HEK293 (cell line): Measurements from ENCODE around the gene PHLDB1.
A peak's percentile ranks its signal among the peaks of the same experiment; 100 is the strongest.

Source experiments
- BCL11B ChIP-seq: fragments of 450-650 bp; formaldehyde crosslinking; IDR thresholded peaks from 2 replicates; pipeline ENCODE4 v1.5.1; 2016; ENCODE audit warnings: low read depth, missing biosample characterization, missing genetic modification characterization
- EGR2 ChIP-seq: fragments of 450-650 bp; formaldehyde crosslinking; IDR thresholded peaks from 2 replicates; pipeline ENCODE4 v1.5.1; 2016; ENCODE audit warnings: low read depth, missing biosample characterization, missing genetic modification characterization
- GLIS2 ChIP-seq: fragments of 450-650 bp; formaldehyde crosslinking; IDR thresholded peaks from 2 replicates; pipeline ENCODE4 v1.5.1; 2016; ENCODE audit warnings: missing biosample characterization, missing genetic modification characterization
- HIC1 ChIP-seq: fragments of 450-650 bp; formaldehyde crosslinking; IDR thresholded peaks from 2 replicates; pipeline ENCODE4 v1.5.1; 2016; ENCODE audit warnings: missing biosample characterization, missing genetic modification characterization
- HOXD13 ChIP-seq: sonication (generic); formaldehyde crosslinking; IDR thresholded peaks from 2 replicates; pipeline ENCODE4 v1.8.0; 2022; ENCODE audit warnings: missing genetic modification reagents, borderline replicate concordance
- KLF17 ChIP-seq: fragments of 450-650 bp; formaldehyde crosslinking; IDR thresholded peaks from 2 replicates; pipeline ENCODE4 v1.5.1; 2016; ENCODE audit warnings: missing biosample characterization, missing genetic modification characterization
- KLF8 ChIP-seq: fragments of 450-650 bp; formaldehyde crosslinking; IDR thresholded peaks from 2 replicates; pipeline ENCODE4 v1.5.1; 2016; ENCODE audit warnings: missing biosample characterization, missing genetic modification characterization
- RBAK ChIP-seq: fragments of 450-650 bp; formaldehyde crosslinking; IDR thresholded peaks from 2 replicates; pipeline ENCODE4 v1.5.1; 2016; ENCODE audit warnings: missing biosample characterization, missing genetic modification characterization
- ZBTB26 ChIP-seq: fragments of 450-650 bp; formaldehyde crosslinking; optimal IDR thresholded peaks from 2 replicates; pipeline ENCODE3; 2016; ENCODE audit warnings: missing biosample characterization, mild to moderate bottlenecking, missing genetic modification characterization
- ZBTB7A ChIP-seq: fragments of 450-650 bp; formaldehyde crosslinking; IDR thresholded peaks from 2 replicates; pipeline ENCODE4 v1.5.1; 2016; ENCODE audit warnings: low read depth, missing biosample characterization, missing genetic modification characterization
- ZEB2 ChIP-seq: fragments of 450-650 bp; formaldehyde crosslinking; IDR thresholded peaks from 2 replicates; pipeline ENCODE4 v1.5.1; 2016; ENCODE audit warnings: missing biosample characterization, missing genetic modification characterization
- ZFHX2 ChIP-seq: fragments of 450-650 bp; formaldehyde crosslinking; conservative IDR thresholded peaks from 2 replicates; pipeline ENCODE4 v1.5.1; 2016; ENCODE audit warnings: missing biosample characterization, missing genetic modification characterization
- ZFP69B ChIP-seq: fragments of 450-650 bp; formaldehyde crosslinking; IDR thresholded peaks from 2 replicates; pipeline ENCODE4 v1.5.1; 2016; ENCODE audit warnings: missing biosample characterization, missing genetic modification characterization
- ZNF2 ChIP-seq: fragments of 450-650 bp; formaldehyde crosslinking; IDR thresholded peaks from 2 replicates; pipeline ENCODE4 v1.5.1; 2016; ENCODE audit warnings: missing biosample characterization, missing genetic modification characterization
- ZNF239 ChIP-seq: fragments of 450-650 bp; formaldehyde crosslinking; IDR thresholded peaks from 2 replicates; pipeline ENCODE4 v1.5.1; 2016; ENCODE audit warnings: missing biosample characterization, missing genetic modification characterization
- ZNF324 ChIP-seq: fragments of 450-650 bp; formaldehyde crosslinking; IDR thresholded peaks from 2 replicates; pipeline ENCODE4 v1.5.1; 2016; ENCODE audit warnings: missing biosample characterization, missing genetic modification characterization
- ZNF501 ChIP-seq: fragments of 450-650 bp; formaldehyde crosslinking; IDR thresholded peaks from 2 replicates; pipeline ENCODE4 v1.5.1; 2016; ENCODE audit warnings: missing biosample characterization, missing genetic modification characterization
- ZNF600 ChIP-seq: fragments of 450-650 bp; formaldehyde crosslinking; IDR thresholded peaks from 2 replicates; pipeline ENCODE4 v1.5.1; 2016; ENCODE audit warnings: missing biosample characterization, missing genetic modification characterization
- ZNF626 ChIP-seq: fragments of 450-650 bp; sonication (Bioruptor Pico); formaldehyde crosslinking; IDR thresholded peaks from 2 replicates; pipeline ENCODE4 v1.5.1; 2018; ENCODE audit warnings: missing biosample characterization, missing genetic modification characterization, inconsistent platforms
- ZNF629 ChIP-seq: fragments of 450-650 bp; formaldehyde crosslinking; IDR thresholded peaks from 2 replicates; pipeline ENCODE4 v1.5.1; 2017; ENCODE audit warnings: missing biosample characterization, missing genetic modification characterization
- ZNF777 ChIP-seq: fragments of 450-650 bp; formaldehyde crosslinking; IDR thresholded peaks from 2 replicates; pipeline ENCODE4 v1.5.1; 2017; ENCODE audit warnings: missing biosample characterization, missing genetic modification characterization, borderline replicate concordance
- ZNF792 ChIP-seq: fragments of 450-650 bp; formaldehyde crosslinking; IDR thresholded peaks from 2 replicates; pipeline ENCODE4 v1.5.1; 2016; ENCODE audit warnings: missing biosample characterization, missing genetic modification characterization
- TF ChIP-seq, protein P1 (sequence below): fragments of 450-650 bp; formaldehyde crosslinking; IDR thresholded peaks from 2 replicates; pipeline ENCODE4 v1.5.1; 2016; ENCODE audit warnings: missing biosample characterization, missing genetic modification characterization
- TF ChIP-seq, protein P2 (sequence below): fragments of 450-650 bp; formaldehyde crosslinking; IDR thresholded peaks from 2 replicates; pipeline ENCODE4 v1.5.1; 2017; ENCODE audit warnings: missing biosample characterization, missing genetic modification characterization
- TF ChIP-seq, protein P3 (sequence below): fragments of 450-650 bp; formaldehyde crosslinking; IDR thresholded peaks from 2 replicates; pipeline ENCODE4 v1.5.1; 2017; ENCODE audit warnings: missing biosample characterization, mild to moderate bottlenecking, missing genetic modification characterization, moderate library complexity
- TF ChIP-seq, protein P4 (sequence below): fragments of 450-650 bp; formaldehyde crosslinking; IDR thresholded peaks from 2 replicates; pipeline ENCODE4 v1.5.1; 2016; ENCODE audit warnings: missing biosample characterization, missing genetic modification characterization

Gene PHLDB1

GRCh38 chr11:118608360-118609227 lies 1.2 kb downstream of the PHLDB1 start (continued):
- TF ChIP-seq ZNF629 (peak; percentile 57), ZFHX2 (peak; percentile 100), EGR2 (tag by site-specific recombination) (peak; percentile 99), RBAK (tag by site-specific recombination) (no peak), ZFP69B (tag by site-specific recombination) (0 out of 2 replicates have a peak, but pooled peaks have one; percentile 17), ZNF600 (tag by site-specific recombination) (peak; percentile 65), ZNF239 (tag by site-specific recombination) (peak; percentile 30; the same call in 1 of the 2 replicates), ZNF324 (tag by site-specific recombination) (peak; percentile 61; the same call in 1 of the 2 replicates), ZBTB7A (peak; percentile 27; the same call in 1 of the 2 replicates), HOXD13 (peak; percentile 10; the same call in 1 of the 2 replicates), ZNF501 (tag by site-specific recombination) (no peak), ZNF2 (tag by site-specific recombination) (peak; percentile 78), ZBTB26 (peak; percentile 34), HIC1 (tag by site-specific recombination) (peak; percentile 51; the same call in 1 of the 2 replicates), GLIS2 (tag by site-specific recombination) (peak; percentile 81), KLF17 (tag by site-specific recombination) (peak; percentile 81; the same call in 1 of the 2 replicates), BCL11B (tag by site-specific recombination) (no peak), KLF8 (tag by site-specific recombination) (peak; percentile 74; the same call in 1 of the 2 replicates), ZNF777 (tag by site-specific recombination) (peak; percentile 74; the same call in 1 of the 2 replicates), ZEB2 (tag by site-specific recombination) (no peak; the same call in 1 of the 2 replicates), ZNF626 (tag by site-specific recombination) (no peak), ZNF792 (peak; percentile 58; the same call in 1 of the 2 replicates)
- TF ChIP-seq, protein P1, sequence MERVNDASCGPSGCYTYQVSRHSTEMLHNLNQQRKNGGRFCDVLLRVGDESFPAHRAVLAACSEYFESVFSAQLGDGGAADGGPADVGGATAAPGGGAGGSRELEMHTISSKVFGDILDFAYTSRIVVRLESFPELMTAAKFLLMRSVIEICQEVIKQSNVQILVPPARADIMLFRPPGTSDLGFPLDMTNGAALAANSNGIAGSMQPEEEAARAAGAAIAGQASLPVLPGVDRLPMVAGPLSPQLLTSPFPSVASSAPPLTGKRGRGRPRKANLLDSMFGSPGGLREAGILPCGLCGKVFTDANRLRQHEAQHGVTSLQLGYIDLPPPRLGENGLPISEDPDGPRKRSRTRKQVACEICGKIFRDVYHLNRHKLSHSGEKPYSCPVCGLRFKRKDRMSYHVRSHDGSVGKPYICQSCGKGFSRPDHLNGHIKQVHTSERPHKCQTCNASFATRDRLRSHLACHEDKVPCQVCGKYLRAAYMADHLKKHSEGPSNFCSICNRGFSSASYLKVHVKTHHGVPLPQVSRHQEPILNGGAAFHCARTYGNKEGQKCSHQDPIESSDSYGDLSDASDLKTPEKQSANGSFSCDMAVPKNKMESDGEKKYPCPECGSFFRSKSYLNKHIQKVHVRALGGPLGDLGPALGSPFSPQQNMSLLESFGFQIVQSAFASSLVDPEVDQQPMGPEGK (tag by site-specific recombination) = peak; percentile 85
- TF ChIP-seq, protein P2, sequence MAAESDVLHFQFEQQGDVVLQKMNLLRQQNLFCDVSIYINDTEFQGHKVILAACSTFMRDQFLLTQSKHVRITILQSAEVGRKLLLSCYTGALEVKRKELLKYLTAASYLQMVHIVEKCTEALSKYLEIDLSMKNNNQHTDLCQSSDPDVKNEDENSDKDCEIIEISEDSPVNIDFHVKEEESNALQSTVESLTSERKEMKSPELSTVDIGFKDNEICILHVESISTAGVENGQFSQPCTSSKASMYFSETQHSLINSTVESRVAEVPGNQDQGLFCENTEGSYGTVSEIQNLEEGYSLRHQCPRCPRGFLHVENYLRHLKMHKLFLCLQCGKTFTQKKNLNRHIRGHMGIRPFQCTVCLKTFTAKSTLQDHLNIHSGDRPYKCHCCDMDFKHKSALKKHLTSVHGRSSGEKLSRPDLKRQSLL (tag by site-specific recombination) = peak; percentile 58; the same call in 1 of the 2 replicates
- TF ChIP-seq, protein P3, sequence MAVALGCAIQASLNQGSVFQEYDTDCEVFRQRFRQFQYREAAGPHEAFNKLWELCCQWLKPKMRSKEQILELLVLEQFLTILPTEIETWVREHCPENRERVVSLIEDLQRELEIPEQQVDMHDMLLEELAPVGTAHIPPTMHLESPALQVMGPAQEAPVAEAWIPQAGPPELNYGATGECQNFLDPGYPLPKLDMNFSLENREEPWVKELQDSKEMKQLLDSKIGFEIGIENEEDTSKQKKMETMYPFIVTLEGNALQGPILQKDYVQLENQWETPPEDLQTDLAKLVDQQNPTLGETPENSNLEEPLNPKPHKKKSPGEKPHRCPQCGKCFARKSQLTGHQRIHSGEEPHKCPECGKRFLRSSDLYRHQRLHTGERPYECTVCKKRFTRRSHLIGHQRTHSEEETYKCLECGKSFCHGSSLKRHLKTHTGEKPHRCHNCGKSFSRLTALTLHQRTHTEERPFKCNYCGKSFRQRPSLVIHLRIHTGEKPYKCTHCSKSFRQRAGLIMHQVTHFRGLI (tag by site-specific recombination) = peak; percentile 51; the same call in 1 of the 2 replicates
- TF ChIP-seq, protein P4, sequence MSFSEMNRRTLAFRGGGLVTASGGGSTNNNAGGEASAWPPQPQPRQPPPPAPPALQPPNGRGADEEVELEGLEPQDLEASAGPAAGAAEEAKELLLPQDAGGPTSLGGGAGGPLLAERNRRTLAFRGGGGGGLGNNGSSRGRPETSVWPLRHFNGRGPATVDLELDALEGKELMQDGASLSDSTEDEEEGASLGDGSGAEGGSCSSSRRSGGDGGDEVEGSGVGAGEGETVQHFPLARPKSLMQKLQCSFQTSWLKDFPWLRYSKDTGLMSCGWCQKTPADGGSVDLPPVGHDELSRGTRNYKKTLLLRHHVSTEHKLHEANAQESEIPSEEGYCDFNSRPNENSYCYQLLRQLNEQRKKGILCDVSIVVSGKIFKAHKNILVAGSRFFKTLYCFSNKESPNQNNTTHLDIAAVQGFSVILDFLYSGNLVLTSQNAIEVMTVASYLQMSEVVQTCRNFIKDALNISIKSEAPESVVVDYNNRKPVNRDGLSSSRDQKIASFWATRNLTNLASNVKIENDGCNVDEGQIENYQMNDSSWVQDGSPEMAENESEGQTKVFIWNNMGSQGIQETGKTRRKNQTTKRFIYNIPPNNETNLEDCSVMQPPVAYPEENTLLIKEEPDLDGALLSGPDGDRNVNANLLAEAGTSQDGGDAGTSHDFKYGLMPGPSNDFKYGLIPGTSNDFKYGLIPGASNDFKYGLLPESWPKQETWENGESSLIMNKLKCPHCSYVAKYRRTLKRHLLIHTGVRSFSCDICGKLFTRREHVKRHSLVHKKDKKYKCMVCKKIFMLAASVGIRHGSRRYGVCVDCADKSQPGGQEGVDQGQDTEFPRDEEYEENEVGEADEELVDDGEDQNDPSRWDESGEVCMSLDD = peak; percentile 89
